Activated CD4-positive, alpha-beta memory T cell treated with anti-CD3 and anti-CD28 coated beads for 36 hours (primary cell): ENCODE results near the gene C1QTNF8. TPM values are rescaled to one million over a fixed set of nuclear protein-coding genes. Genes with fewer than 3 reads are reported as not detected.

Experiments used
- CTCF ChIA-PET: fragments of 350-600 bp; sonication (Branson Sonifier 250); formaldehyde crosslinking; loops from one replicate; lab custom pipeline; 2021; ENCODE audit warnings: antibody characterized with exemption, inconsistent platforms; lab: Charles Lee
- POLR2A ChIA-PET: fragments of 350-600 bp; sonication (Branson Sonifier 250); formaldehyde crosslinking; loops from one replicate; lab custom pipeline; 2021; ENCODE audit warnings: antibody characterized with exemption; lab: Charles Lee
- DNase-seq: peaks from one replicate; pipeline ENCODE4 v3.0.0-alpha.2; 2020
- H3K27ac Mint-ChIP-seq: one replicate; pipeline ENCODE4 v1.8.0; 2021; ENCODE audit warnings: mixed read lengths
- H3K27me3 Mint-ChIP-seq: one replicate; pipeline ENCODE4 v1.8.0; 2021; ENCODE audit warnings: mixed read lengths
- H3K36me3 Mint-ChIP-seq: one replicate; pipeline ENCODE4 v1.8.0; 2021; ENCODE audit warnings: mixed read lengths
- H3K4me1 Mint-ChIP-seq: one replicate; pipeline ENCODE4 v1.8.0; 2021; ENCODE audit warnings: low read depth, mixed read lengths
- H3K4me3 Mint-ChIP-seq: one replicate; pipeline ENCODE4 v1.8.0; 2021; ENCODE audit warnings: mild to moderate bottlenecking, mixed read lengths
- H3K9me3 Mint-ChIP-seq: one replicate; pipeline ENCODE4 v1.8.0; 2021; ENCODE audit warnings: mixed read lengths
- intact Hi-C: fragments of 100-400 bp; cut with micrococcal nuclease; formaldehyde crosslinking; loops from one replicate; pipeline ENCODE4 v1.15.1; 2023
- total RNA-seq, 2 experiments: library from RNA; stranded (reverse); gene quantifications; one replicate each; pipeline ENCODE4 v1.2.3, GENCODE V29; 2021

The C1QTNF8 gene
- total RNA-seq, 2 experiments from 2014 or later, result not detected

GRCh38 chr16:1045993-1046911 lies 49.8 kb downstream of the C1QTNF8 start:
- Mint-ChIP-seq H3K27ac (no peak overlapping the region), H3K36me3 (no peaks in the 10 kb centered on the region), H3K4me3 (no peak overlapping the region), H3K9me3 (no peaks in the 10 kb centered on the region), H3K27me3 (peaks cover 3% of the 10 kb centered on the region), H3K4me1 (no peaks in the 10 kb centered on the region)
- POLR2A ChIA-PET, result no interaction called here
- DNase-seq, result no peak
- intact Hi-C loops, result no loop called here
- CTCF ChIA-PET, result interaction anchor here (0.8 to 1.2 kb wide), 2 partner anchors 11 kb away, joined by 3 to 9 read pairs; no protein-coding TSS in a partner anchor

- no peaks in the 10 kb centered on the region for H3K4me1 Mint-ChIP-seq
- ChIA-PET CTCF (interaction anchor here (0.8 kb wide), 1 partner anchor 12 kb away, joined by 3 read pairs; no protein-coding TSS in a partner anchor), POLR2A (no interaction called here)
- no peak for DNase-seq
- H3K27ac Mint-ChIP-seq, result no peak overlapping the region
- H3K4me3 Mint-ChIP-seq, result no peak overlapping the region
- H3K9me3 Mint-ChIP-seq, result no peaks in the 10 kb centered on the region
- H3K36me3 Mint-ChIP-seq, result no peaks in the 10 kb centered on the region
- peaks cover 3% of the 10 kb centered on the region for H3K27me3 Mint-ChIP-seq
- intact Hi-C loops, result no loop called here
Measured at GRCh38 chr16:1045310-1045992, 50.6 kb downstream of the C1QTNF8 start.

- H3K4me1 Mint-ChIP-seq, result no peaks in the 10 kb centered on the region
- no peaks in the 10 kb centered on the region for H3K36me3 Mint-ChIP-seq
- ChIA-PET POLR2A (no interaction called here), CTCF (no interaction called here)
- H3K27ac Mint-ChIP-seq, result no peak overlapping the region
- DNase-seq, result no peak
- peaks cover 3% of the 10 kb centered on the region for H3K27me3 Mint-ChIP-seq
- intact Hi-C loops, result no loop called here
- no peaks in the 10 kb centered on the region for H3K9me3 Mint-ChIP-seq
- no peak overlapping the region for H3K4me3 Mint-ChIP-seq
Measured at GRCh38 chr16:1044460-1045309, 51.4 kb downstream of the C1QTNF8 start.

- no peak for DNase-seq
- ChIA-PET CTCF (no interaction called here), POLR2A (no interaction called here)
- no peak overlapping the region for H3K27ac Mint-ChIP-seq
- no peaks in the 10 kb centered on the region for H3K4me1 Mint-ChIP-seq
- intact Hi-C loops, result no loop called here
- H3K27me3 Mint-ChIP-seq, result peaks cover 3% of the 10 kb centered on the region
- H3K4me3 Mint-ChIP-seq, result no peak overlapping the region
- no peaks in the 10 kb centered on the region for H3K9me3 Mint-ChIP-seq
- H3K36me3 Mint-ChIP-seq, result no peaks in the 10 kb centered on the region
Measured at GRCh38 chr16:1043881-1044451, 52.1 kb downstream of the C1QTNF8 start.

- no peaks in the 10 kb centered on the region for H3K36me3 Mint-ChIP-seq
- intact Hi-C loops, result no loop called here
- CTCF ChIA-PET, result no interaction called here
- H3K27ac Mint-ChIP-seq, result no peak overlapping the region
- DNase-seq, result no peak
- no peak overlapping the region for H3K4me3 Mint-ChIP-seq
- no peaks in the 10 kb centered on the region for H3K9me3 Mint-ChIP-seq
- POLR2A ChIA-PET, result no interaction called here
- H3K27me3 Mint-ChIP-seq, result peaks cover 3% of the 10 kb centered on the region
- no peaks in the 10 kb centered on the region for H3K4me1 Mint-ChIP-seq
Measured at GRCh38 chr16:1042866-1043265, 53.2 kb downstream of the C1QTNF8 start.

- H3K36me3 Mint-ChIP-seq, result no peaks in the 10 kb centered on the region
- no peak overlapping the region for H3K4me3 Mint-ChIP-seq
- CTCF ChIA-PET, result no interaction called here
- no peak for DNase-seq
- no peak overlapping the region for H3K27ac Mint-ChIP-seq
- H3K4me1 Mint-ChIP-seq, result no peaks in the 10 kb centered on the region
- intact Hi-C loops, result no loop called here
- peaks cover 3% of the 10 kb centered on the region for H3K27me3 Mint-ChIP-seq
- POLR2A ChIA-PET, result no interaction called here
- H3K9me3 Mint-ChIP-seq, result no peaks in the 10 kb centered on the region
Measured at GRCh38 chr16:1042049-1042744, 53.8 kb downstream of the C1QTNF8 start.

- Mint-ChIP-seq H3K4me3 (no peak overlapping the region), H3K36me3 (no peaks in the 10 kb centered on the region), H3K27ac (no peak overlapping the region), H3K4me1 (no peaks in the 10 kb centered on the region), H3K27me3 (peaks cover 4% of the 10 kb centered on the region), H3K9me3 (no peaks in the 10 kb centered on the region)
- no peak for DNase-seq
- POLR2A ChIA-PET, result no interaction called here
- CTCF ChIA-PET, result no interaction called here
- intact Hi-C loops, result no loop called here
Measured at GRCh38 chr16:1040346-1040745, 55.7 kb downstream of the C1QTNF8 start.

- no peak overlapping the region for H3K4me3 Mint-ChIP-seq
- peaks cover 6% of the 10 kb centered on the region for H3K27me3 Mint-ChIP-seq
- intact Hi-C loops, result no loop called here
- H3K36me3 Mint-ChIP-seq, result no peaks in the 10 kb centered on the region
- ChIA-PET POLR2A (no interaction called here), CTCF (no interaction called here)
- H3K4me1 Mint-ChIP-seq, result no peaks in the 10 kb centered on the region
- no peak overlapping the region for H3K27ac Mint-ChIP-seq
- no peak for DNase-seq
- H3K9me3 Mint-ChIP-seq, result no peaks in the 10 kb centered on the region
Measured at GRCh38 chr16:1039762-1040161, 56.3 kb downstream of the C1QTNF8 start.

- H3K4me1 Mint-ChIP-seq, result no peaks in the 10 kb centered on the region
- H3K27me3 Mint-ChIP-seq, result peaks cover 6% of the 10 kb centered on the region
- no peak for DNase-seq
- ChIA-PET CTCF (no interaction called here), POLR2A (no interaction called here)
- no peak overlapping the region for H3K27ac Mint-ChIP-seq
- intact Hi-C loops, result no loop called here
- H3K9me3 Mint-ChIP-seq, result no peaks in the 10 kb centered on the region
- no peak overlapping the region for H3K4me3 Mint-ChIP-seq
- H3K36me3 Mint-ChIP-seq, result no peaks in the 10 kb centered on the region
Measured at GRCh38 chr16:1038932-1039331, 57.1 kb downstream of the C1QTNF8 start.
